ENCODE measurements around the gene OVOL3.

Gene OVOL3

DNA sequence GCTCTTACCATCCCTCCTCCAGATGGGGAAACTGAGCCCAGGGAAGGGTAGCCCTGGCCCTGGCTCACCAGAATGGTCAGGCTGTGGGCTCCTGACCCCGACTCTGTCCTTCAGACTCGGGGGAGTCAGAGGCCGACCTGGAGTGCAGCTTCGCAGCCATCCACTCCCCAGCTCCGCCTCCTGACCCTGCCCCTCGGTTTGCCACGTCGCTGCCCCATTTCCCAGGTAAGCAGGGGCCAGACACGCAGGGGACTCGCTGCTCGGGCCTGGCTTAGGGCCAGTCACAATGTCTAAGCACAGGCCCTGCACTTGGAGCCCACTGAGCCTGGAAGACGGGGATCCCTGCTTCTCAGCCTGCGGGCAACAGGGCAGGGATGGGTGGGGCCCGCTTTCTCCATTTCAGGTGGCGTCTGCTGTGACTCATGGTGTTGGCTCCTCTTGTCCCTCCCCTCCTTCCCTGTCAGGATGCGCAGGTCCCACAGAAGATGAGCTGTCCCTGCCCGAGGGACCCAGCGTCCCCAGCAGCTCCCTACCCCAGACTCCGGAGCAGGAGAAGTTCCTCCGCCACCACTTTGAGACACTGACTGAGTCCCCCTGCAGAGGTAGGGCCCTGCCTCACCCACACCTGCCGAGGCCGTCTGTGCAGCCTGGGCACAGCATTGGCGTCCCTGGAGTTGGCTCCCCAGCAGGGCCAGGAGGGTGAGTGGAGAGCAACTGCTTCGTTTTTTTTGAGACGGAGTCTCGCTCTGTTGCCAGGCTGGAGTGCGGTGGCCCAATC is 9.2 kb upstream of the OVOL3 start:
- no peak overlapping the region for H3K4me3 ChIP-seq (ENCODE audit: low read depth, low read length)
- no peaks in the 10 kb centered on the region for H3K9me3 ChIP-seq (ENCODE audit: control insufficient read depth, insufficient read depth, low read depth, low read length)
- H3K9ac ChIP-seq (ENCODE audit: low read length), result no peak overlapping the region
- H3K27ac ChIP-seq (ENCODE audit: low read depth, low read length), result no peak overlapping the region
- H3K4me1 ChIP-seq (ENCODE audit: control insufficient read depth, insufficient read depth, low read length), result no peaks in the 10 kb centered on the region
- H3K36me3 ChIP-seq (ENCODE audit: control insufficient read depth, insufficient read depth, low read length), result peaks cover 92% of the 10 kb centered on the region
- no peaks in the 10 kb centered on the region for H3K27me3 ChIP-seq (ENCODE audit: control insufficient read depth, insufficient read depth, low read length)

DNA sequence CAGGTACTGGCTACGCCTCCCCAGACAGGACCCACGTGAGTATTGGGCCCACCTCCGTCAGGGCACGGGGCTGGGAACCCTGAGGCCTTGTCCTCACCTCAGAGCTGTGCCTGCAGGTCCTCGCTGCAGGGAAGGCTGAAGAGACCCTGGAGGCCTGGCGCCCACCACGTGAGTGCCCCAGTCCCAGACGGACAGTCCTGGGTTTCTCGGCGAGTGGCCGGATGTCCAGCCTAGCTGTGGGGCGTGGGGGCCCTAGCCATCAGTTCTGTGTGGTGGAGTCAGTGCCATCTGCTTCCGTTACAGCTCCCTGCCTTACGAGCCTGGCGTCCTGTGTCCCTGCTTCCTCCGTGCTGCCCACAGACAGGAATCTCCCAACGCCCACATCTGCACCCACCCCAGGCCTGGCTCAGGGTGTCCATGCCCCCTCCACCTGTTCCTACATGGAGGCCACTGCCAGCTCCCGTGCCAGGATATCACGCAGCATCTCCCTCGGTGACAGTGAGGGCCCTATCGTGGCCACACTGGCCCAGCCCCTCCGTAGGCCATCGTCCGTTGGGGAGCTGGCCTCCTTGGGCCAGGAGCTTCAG is 7.8 kb upstream of the OVOL3 start:
- H3K4me3 ChIP-seq (ENCODE audit: low read depth, low read length), result no peak overlapping the region
- H3K27me3 ChIP-seq (ENCODE audit: control insufficient read depth, insufficient read depth, low read length), result no peaks in the 10 kb centered on the region
- peaks cover 85% of the 10 kb centered on the region for H3K36me3 ChIP-seq (ENCODE audit: control insufficient read depth, insufficient read depth, low read length)
- H3K27ac ChIP-seq (ENCODE audit: low read depth, low read length), result no peak overlapping the region
- no peaks in the 10 kb centered on the region for H3K4me1 ChIP-seq (ENCODE audit: control insufficient read depth, insufficient read depth, low read length)
- H3K9me3 ChIP-seq (ENCODE audit: control insufficient read depth, insufficient read depth, low read depth, low read length), result no peaks in the 10 kb centered on the region
- no peak overlapping the region for H3K9ac ChIP-seq (ENCODE audit: low read length)

DNA sequence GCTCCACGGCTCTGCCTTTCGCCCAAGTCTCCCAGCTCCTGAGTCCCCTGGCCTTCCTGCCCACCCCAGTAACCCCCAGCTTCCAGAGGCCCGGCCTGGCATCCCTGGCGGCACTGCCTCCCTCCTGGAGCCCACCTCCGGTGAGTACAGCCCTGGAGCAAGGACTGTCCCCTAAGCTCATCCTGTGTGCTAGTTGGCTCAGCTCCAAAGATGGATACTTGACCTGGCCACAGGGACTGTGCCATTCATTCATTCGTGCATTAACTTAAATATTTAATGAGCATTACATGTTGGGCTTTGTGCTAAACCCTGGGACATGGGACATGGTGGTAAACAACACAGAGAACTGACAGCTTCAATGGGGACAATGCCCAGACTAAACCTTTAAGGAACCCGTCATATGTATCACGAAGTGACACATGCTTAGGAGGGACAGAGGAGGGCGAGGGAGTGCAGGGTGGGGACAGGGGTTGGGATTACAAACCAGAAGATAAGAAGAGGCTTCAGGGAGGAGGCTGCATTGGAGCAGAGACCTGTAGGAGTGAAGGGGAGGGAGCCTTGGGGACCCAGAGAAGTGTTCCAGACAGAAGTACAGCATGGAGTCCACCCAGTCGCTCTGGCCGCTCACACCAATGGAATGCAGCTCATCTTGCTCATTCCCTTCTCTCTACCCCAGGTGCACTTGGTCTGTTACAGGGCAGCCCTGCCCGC is 6.9 kb upstream of the OVOL3 start:
- Histone ChIP-seq H3K9me3 (ENCODE audit: control insufficient read depth, insufficient read depth, low read depth, low read length) (no peaks in the 10 kb centered on the region), H3K4me3 (ENCODE audit: low read depth, low read length) (no peak overlapping the region), H3K36me3 (ENCODE audit: control insufficient read depth, insufficient read depth, low read length) (peaks cover 77% of the 10 kb centered on the region), H3K4me1 (ENCODE audit: control insufficient read depth, insufficient read depth, low read length) (no peaks in the 10 kb centered on the region), H3K27me3 (ENCODE audit: control insufficient read depth, insufficient read depth, low read length) (no peaks in the 10 kb centered on the region), H3K9ac (ENCODE audit: low read length) (no peak overlapping the region), H3K27ac (ENCODE audit: low read depth, low read length) (no peak overlapping the region)

DNA sequence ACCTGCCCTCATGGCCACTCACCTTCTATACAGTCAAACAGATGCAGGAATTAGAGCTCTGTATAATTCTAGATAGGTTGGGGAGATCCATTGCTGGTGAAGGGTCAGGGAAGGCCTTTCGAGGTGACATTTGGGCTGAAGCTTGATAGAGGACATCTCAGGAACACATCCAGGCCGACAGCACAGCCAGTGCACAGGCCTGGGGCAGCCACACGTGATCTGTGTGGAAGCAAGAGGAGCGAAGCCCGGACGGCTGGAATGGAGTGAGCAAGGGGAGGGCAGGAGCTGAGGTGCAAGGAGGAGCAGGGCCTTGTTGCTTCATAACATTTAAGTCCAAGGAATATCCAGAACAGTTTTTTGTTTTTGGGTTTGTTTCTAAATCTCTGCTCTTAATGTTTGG is 4.5 kb upstream of the OVOL3 start:
- H3K4me3 ChIP-seq (ENCODE audit: low read depth, low read length), result no peak overlapping the region
- peaks cover 11% of the 10 kb centered on the region for H3K4me1 ChIP-seq (ENCODE audit: control insufficient read depth, insufficient read depth, low read length)
- no peak overlapping the region for H3K9ac ChIP-seq (ENCODE audit: low read length)
- H3K36me3 ChIP-seq (ENCODE audit: control insufficient read depth, insufficient read depth, low read length), result peaks cover 53% of the 10 kb centered on the region
- H3K9me3 ChIP-seq (ENCODE audit: control insufficient read depth, insufficient read depth, low read depth, low read length), result no peaks in the 10 kb centered on the region
- H3K27ac ChIP-seq (ENCODE audit: low read depth, low read length), result no peak overlapping the region
- no peaks in the 10 kb centered on the region for H3K27me3 ChIP-seq (ENCODE audit: control insufficient read depth, insufficient read depth, low read length)

DNA sequence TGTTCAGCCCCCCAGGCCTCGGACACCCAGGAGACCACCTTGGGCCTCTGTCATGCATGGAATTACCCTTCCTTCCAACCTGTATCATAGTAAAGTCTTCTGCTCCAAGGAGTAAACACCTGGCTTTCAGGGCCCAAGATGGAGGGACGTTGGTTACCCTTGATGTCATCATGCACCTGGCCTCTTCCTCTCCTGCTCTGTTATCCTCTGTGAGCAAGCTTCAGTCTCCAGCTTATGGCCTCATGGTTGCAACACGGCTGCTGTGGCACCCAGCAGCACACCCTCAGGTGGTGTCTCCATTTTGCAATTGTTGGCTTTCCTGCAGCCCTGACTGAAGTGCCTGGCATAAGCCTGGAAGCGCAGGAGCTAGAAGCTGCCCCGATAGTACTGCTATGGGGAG is 4.0 kb upstream of the OVOL3 start:
- peaks cover 50% of the 10 kb centered on the region for H3K36me3 ChIP-seq (ENCODE audit: control insufficient read depth, insufficient read depth, low read length)

DNA sequence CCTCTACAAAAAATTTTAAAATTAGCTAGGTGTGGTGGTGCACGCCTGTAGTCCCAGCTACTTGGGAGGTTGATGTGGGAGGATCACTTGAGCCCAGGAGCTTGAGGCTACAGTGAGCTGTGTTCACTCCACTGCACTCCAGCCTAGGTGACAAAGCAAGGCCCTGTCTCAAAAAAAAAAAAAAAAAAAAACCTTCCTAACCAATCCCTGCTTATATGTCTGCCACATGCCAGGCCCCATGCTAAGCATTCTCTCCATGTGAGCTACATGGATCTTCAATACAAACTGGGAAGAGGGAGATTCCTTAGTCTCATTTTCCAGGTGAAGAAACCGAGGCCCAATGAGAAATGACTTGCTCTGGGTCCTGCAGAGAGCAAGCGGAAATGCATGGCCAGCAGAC is 2.3 kb upstream of the OVOL3 start:
- Histone ChIP-seq H3K27ac (ENCODE audit: low read depth, low read length) (no peak overlapping the region), H3K9ac (ENCODE audit: low read length) (no peak overlapping the region), H3K36me3 (ENCODE audit: control insufficient read depth, insufficient read depth, low read length) (peaks cover 47% of the 10 kb centered on the region), H3K9me3 (ENCODE audit: control insufficient read depth, insufficient read depth, low read depth, low read length) (no peaks in the 10 kb centered on the region), H3K4me3 (ENCODE audit: low read depth, low read length) (no peak overlapping the region), H3K27me3 (ENCODE audit: control insufficient read depth, insufficient read depth, low read length) (no peaks in the 10 kb centered on the region), H3K4me1 (ENCODE audit: control insufficient read depth, insufficient read depth, low read length) (peaks cover 18% of the 10 kb centered on the region)

More for the DNA sequence above, 4.0 kb upstream of the OVOL3 start:
- Histone ChIP-seq H3K9ac (ENCODE audit: low read length) (no peak overlapping the region), H3K27ac (ENCODE audit: low read depth, low read length) (no peak overlapping the region), H3K9me3 (ENCODE audit: control insufficient read depth, insufficient read depth, low read depth, low read length) (no peaks in the 10 kb centered on the region), H3K4me3 (ENCODE audit: low read depth, low read length) (no peak overlapping the region), H3K27me3 (ENCODE audit: control insufficient read depth, insufficient read depth, low read length) (no peaks in the 10 kb centered on the region), H3K4me1 (ENCODE audit: control insufficient read depth, insufficient read depth, low read length) (peaks cover 13% of the 10 kb centered on the region)

DNA sequence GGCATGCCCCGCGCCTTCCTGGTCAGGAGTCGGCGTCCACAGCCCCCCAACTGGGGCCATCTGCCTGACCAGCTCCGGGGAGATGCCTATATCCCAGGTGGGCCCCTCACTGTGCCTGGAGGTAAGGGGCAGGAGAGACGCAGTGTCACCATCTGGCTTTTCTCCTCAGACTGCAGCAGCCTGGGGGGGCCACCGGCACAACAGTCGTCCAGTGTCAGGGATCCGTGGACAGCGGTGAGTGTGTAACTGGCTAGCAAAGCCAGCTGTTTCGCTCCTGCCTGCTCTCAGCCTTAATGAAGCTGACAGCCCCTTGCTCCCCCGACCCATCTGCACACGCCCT is 227 bp downstream of the OVOL3 start:
- Histone ChIP-seq H3K27ac (ENCODE audit: low read depth, low read length) (no peak overlapping the region), H3K4me3 (ENCODE audit: low read depth, low read length) (no peak overlapping the region), H3K27me3 (ENCODE audit: control insufficient read depth, insufficient read depth, low read length) (no peaks in the 10 kb centered on the region), H3K36me3 (ENCODE audit: control insufficient read depth, insufficient read depth, low read length) (peaks cover 26% of the 10 kb centered on the region), H3K4me1 (ENCODE audit: control insufficient read depth, insufficient read depth, low read length) (peaks cover 21% of the 10 kb centered on the region), H3K9me3 (ENCODE audit: control insufficient read depth, insufficient read depth, low read depth, low read length) (no peaks in the 10 kb centered on the region), H3K9ac (ENCODE audit: low read length) (no peak overlapping the region)

DNA sequence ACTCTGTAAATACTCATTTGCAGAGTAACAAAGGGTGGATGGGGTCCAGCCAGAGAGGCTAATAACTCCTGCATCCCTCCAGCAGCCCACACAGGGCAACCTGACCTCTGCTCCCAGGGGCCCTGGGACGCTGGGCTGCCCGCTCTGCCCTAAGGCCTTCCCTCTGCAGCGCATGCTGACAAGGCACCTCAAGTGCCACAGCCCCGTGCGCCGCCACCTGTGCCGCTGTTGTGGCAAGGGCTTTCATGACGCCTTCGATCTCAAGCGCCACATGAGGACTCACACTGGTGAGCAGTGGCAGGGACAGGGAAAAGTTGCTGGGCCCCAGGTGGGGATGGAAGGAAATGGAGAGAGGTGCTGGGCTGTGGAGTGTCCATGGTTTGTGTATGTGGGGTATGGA is 1.7 kb downstream of the OVOL3 start:
- Histone ChIP-seq H3K9me3 (ENCODE audit: control insufficient read depth, insufficient read depth, low read depth, low read length) (no peaks in the 10 kb centered on the region), H3K4me1 (ENCODE audit: control insufficient read depth, insufficient read depth, low read length) (peaks cover 23% of the 10 kb centered on the region), H3K27ac (ENCODE audit: low read depth, low read length) (no peak overlapping the region), H3K27me3 (ENCODE audit: control insufficient read depth, insufficient read depth, low read length) (no peaks in the 10 kb centered on the region), H3K4me3 (ENCODE audit: low read depth, low read length) (no peak overlapping the region), H3K9ac (ENCODE audit: low read length) (no peak overlapping the region), H3K36me3 (ENCODE audit: control insufficient read depth, insufficient read depth, low read length) (peaks cover 24% of the 10 kb centered on the region)

DNA sequence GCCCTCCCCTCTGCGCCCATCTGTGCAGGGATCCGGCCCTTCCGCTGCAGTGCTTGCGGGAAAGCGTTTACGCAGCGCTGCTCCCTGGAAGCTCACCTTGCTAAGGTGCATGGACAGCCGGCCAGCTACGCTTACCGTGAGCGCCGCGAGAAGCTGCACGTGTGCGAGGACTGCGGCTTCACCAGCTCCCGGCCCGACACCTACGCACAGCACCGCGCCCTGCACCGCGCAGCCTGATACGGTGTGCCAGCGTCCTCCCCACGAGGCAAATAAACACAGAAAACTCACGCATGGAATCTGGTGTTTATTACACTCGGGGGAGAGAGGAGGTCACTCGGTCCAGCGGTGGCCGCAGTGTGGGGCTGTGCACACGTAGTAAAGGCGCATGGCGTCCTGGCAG is 2.5 kb downstream of the OVOL3 start:
- Histone ChIP-seq H3K9me3 (ENCODE audit: control insufficient read depth, insufficient read depth, low read depth, low read length) (no peaks in the 10 kb centered on the region), H3K27ac (ENCODE audit: low read depth, low read length) (no peak overlapping the region), H3K4me3 (ENCODE audit: low read depth, low read length) (peak overlapping the region; percentile 88), H3K9ac (ENCODE audit: low read length) (no peak overlapping the region), H3K4me1 (ENCODE audit: control insufficient read depth, insufficient read depth, low read length) (peaks cover 23% of the 10 kb centered on the region), H3K36me3 (ENCODE audit: control insufficient read depth, insufficient read depth, low read length) (peaks cover 29% of the 10 kb centered on the region), H3K27me3 (ENCODE audit: control insufficient read depth, insufficient read depth, low read length) (no peaks in the 10 kb centered on the region)

DNA sequence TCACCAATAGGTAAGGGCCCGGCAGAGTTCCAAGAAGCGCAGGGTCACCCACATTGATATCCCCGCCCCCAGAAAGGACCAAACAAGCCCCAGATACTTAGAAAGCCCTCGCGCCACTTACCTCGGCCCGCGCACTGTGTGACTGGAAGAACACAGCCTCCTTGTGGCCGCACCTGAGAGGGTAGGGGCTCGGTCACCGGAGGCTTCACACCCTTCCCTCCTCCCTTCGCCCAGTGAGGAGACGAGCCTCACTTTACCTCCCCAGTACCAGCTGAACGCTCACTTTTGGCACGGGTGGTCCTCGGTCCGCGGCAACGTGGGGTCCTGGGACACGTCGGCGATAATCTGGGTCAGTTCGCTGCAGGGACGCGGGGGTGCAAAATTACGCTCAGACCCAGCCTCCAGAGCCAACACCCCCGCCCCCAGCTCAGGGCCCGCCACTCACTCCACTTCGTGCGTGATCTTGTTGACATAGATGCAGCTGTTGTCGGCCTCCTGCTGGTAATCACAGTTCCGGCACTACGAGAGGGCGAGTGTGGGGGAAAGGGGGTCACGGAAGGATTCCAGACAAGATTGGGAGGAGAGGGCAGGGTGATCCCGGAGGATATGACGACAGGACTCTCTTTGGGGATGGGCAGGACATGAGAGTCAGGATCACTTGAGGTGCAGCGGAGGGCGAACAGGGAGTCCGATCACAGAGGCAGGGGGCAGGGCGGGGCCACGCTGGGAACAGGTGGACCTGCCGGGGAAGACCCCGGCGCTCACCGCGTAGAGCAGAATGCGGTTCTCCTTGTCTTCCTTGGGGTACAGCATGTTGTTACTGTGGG is 3.2 kb downstream of the OVOL3 start:
- peaks cover 23% of the 10 kb centered on the region for H3K4me1 ChIP-seq (ENCODE audit: control insufficient read depth, insufficient read depth, low read length)

More for the DNA sequence above, 3.2 kb downstream of the OVOL3 start:
- Histone ChIP-seq H3K27ac (ENCODE audit: low read depth, low read length) (peak overlapping the region; percentile 52; the same call in 1 of the 2 replicates), H3K27me3 (ENCODE audit: control insufficient read depth, insufficient read depth, low read length) (no peaks in the 10 kb centered on the region), H3K36me3 (ENCODE audit: control insufficient read depth, insufficient read depth, low read length) (peaks cover 35% of the 10 kb centered on the region), H3K9me3 (ENCODE audit: control insufficient read depth, insufficient read depth, low read depth, low read length) (no peaks in the 10 kb centered on the region), H3K9ac (ENCODE audit: low read length) (peak overlapping the region; percentile 77), H3K4me3 (ENCODE audit: low read depth, low read length) (peak overlapping the region; percentile 88)
